ENCODE data around the gene ITGA1.
A peak's percentile ranks its signal among the peaks of the same experiment; 100 is the strongest.
"Not testable (repeated sequence)": the region's sequence is repeated elsewhere in the genome, so short reads cannot be mapped to it uniquely, and the experiment has no call there.

The ITGA1 gene

GRCh38 chr5:52802974-52803336, 15.2 kb downstream of the ITGA1 start:
- DNase-seq = no peak

DNA sequence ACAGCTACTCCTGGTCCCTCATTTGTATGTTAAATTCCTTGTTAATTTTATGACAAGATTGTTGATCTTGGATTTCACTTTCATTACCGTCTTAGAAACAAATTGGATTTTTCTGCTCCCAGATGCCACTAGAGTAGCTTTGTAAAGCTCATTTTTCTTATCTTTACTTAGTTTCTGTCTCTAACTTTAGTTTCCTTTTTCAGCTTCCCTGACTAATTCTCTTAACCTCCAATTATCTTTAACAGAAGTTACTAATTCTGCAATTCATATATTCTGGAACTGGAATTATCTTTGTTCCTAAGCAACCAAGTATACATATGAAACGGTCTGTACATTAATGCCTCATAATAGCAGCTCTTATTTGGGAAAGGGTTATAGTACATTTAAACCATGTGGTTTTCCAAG, 16.7 kb downstream of the ITGA1 start:
- DNase-seq = no peak

GRCh38 chr5:52804981-52805380, 17.3 kb downstream of the ITGA1 start:
- DNase-seq = no peak

DNA sequence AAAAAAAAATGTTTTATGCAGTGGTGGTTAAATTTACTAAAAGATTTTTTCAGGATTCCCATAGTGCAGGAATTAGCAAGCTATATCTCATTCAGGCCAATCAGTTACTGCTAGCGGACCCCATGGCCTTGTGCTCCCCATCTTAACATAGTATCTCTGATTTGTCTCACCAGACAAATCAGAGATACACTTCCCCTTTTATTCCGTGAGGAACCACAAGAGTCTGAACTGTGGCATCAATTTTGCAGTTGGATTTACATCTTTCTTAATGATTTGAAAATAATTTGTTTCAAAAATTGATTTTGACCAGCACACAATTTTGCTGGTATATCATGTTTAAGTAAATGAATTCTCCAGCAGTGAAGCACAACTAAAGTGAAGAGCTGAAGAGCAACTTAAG, 17.9 kb downstream of the ITGA1 start:
- DNase-seq = no peak

GRCh38 chr5:52807037-52807436, 19.3 kb downstream of the ITGA1 start:
- no peak for DNase-seq

DNA sequence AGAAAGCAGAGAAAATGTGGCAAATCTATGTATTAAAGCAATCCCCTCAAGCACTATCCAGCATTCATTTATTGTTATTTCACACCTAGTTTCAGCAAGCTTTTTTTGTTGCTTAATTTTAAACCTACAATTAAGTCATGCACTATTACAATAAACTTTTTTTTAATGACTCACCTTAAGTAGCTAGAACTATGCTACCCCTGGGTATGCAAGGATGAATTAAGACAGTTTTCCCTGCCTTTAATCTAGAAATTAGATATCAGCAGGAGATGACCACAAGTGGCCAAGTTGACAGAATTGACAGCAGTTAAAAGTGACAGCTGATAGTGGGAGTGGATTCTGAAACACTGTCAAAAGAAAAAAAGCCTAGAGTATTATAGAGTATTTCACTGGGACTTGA, 20.0 kb downstream of the ITGA1 start:
- DNase-seq = no peak

GRCh38 chr5:52808316-52808901, 20.7 kb downstream of the ITGA1 start:
- DNase-seq = no peak

DNA sequence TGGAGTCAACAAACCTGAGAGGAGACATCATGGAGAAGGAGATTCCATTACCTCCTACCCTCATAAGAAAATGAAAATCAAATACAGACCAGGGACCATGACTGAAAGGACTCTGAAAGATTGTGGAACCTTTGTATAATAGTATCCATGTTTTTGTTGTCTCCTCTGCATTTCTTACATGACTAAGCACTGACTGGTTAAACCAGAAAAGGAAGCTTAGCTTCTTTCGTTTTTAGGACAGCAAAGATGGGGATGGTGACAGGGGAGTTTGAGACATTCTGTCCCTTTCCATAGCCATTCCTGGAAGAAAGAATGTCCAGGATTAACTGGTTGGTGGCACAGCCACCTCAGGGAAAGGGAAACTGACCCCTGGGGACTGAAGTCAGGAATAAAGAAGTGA, 22.2 kb downstream of the ITGA1 start:
- DNase-seq = peak; percentile 69

- DNase-seq = no peak
Observed at GRCh38 chr5:52810426-52810825, 22.7 kb downstream of the ITGA1 start.

DNA sequence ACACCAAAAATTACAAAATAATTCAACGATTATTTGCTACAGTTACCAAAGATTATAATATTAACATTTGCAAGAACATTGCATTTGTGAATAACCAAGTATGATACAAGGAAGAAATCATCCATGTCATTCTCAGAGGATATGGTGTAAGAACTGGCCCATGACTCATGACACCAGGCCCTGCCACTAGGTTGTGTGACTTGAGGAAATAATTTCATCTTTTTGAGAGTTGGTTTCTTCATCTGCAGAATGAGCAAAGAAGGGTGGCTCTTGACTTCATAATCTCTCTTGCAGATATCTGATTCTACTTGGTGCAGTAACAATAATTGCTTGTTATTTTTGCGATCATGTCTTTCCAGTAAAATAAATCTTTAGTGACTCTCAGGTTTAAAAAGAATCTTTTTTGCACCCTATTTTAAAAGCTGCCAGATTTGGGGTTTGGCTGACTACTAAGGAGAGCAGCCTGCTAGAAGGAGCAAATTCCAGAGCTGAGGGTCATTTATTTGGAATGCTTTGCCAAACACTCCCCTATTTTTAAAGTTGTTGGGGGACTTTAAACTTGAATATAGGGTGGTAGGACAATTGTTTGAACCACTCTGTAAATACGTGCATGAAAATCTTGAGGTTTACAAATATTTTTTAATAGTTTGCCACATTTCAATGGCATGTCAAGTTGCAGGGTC, 23.5 kb downstream of the ITGA1 start:
- peak; percentile 86 for DNase-seq

DNA sequence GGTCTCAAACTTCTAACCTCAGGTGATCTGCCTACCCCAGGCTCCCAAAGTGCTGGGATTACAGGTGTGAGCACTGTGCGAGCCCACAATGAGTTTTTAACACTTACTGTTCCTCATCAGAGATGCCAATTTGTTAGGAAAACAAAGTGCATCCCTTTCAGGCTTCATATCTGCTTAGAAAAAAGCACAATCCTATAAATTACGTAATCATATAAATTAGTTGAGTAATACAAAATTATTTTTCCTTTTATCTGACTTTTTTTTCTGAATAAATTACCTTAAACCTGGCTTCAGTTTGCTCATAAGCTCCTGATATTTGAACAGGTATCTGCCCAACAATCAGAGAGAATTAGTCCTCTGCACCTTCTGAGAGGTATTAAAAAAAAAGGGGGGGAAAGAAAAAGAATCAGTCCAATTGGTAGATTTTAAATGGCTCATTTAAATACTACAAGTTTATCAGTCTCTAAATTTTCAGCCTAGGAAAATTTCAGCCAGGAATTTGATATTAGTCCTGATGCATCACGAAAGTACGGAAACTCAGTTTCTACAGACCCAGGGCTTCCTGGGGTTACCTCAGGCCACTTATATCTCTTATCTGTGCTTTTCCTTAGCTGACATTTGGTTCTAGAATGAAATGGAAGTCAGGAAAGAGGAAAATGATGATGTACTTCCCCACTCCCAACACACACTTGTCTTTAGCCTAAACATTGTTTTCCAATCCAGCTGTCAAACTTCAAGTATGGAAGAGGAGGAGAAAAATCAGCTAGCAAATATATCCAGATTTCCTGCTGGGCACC, 26.8 kb downstream of the ITGA1 start:
- no peak for DNase-seq

DNA sequence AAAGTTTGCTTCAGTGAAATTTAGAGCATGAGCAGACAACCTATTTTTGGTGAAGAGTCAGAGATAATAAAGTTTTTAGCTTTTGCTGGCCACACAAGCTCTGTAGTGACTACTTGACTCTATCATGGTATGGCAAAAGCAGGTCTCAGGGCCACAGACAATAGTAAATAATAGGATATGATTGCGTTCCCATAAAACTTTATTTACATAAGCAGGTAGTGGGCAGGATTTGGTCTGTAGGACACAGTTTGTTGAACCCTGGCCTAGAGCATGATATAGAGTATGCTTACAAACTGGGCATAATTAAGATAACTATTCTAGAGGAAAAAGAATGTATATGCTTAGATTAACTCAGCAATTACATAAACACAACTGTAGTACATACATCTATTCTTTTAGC, 30.1 kb downstream of the ITGA1 start:
- DNase-seq = no peak

- no peak for DNase-seq
Observed at GRCh38 chr5:52818360-52818759, 30.6 kb downstream of the ITGA1 start.

GRCh38 chr5:52818807-52819206, 31.1 kb downstream of the ITGA1 start:
- DNase-seq = not testable (repeated sequence)

DNA sequence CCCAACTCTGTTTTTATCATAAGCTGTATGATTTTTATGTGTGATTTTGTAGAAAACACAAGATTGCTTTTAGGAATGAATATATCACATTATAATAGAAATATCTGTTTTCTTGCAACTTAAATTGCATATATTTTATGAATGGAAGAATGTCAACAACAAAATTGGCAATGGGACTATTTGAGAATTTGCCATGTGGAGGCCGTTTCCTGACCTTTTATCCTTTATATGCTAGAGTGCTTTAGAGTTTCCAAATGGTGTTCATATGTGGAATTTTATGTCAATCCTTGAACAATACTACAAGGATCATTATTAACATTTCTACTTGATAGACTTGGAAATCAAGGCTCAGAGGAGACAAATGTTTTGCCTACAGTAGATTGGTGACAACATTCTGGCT, 34.2 kb downstream of the ITGA1 start:
- DNase-seq = no peak

DNA sequence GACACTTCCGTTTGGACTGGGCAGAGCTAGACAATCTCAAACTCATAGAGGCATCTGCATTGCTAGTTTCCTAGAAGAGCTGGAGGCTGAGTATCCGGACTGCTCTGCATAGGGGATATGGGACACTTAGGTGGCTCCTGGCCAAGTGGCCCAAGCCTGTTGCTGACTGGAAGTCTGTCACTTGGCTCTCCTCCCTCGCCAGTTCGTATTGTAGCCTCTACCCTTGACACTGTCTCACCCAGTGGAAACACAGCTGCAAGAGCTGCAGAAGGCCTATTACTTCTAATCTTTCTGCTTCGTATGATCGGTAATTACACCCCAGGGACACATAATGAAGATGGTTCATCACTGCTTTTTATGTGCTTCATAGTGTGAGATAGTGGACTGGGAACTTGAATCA, 34.7 kb downstream of the ITGA1 start:
- DNase-seq = no peak

DNA sequence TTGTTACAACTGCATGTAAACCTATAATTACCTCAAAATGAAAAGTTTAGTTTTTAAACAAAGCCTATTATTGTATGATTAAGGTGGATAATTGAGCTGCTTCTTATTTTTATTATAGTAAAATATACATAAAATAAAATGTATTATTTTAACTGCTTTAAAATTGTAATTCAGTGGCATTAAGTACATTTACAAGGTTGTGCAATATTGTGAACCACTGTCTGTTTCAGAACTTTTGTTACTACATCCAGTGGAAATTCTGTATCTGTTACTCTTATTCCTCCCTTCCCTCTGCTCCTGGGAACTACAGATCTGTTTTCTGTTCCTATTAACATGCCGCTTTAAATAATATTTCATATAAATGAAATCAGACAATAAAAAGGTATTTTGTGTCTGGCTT, 37.1 kb downstream of the ITGA1 start:
- no peak for DNase-seq

DNA sequence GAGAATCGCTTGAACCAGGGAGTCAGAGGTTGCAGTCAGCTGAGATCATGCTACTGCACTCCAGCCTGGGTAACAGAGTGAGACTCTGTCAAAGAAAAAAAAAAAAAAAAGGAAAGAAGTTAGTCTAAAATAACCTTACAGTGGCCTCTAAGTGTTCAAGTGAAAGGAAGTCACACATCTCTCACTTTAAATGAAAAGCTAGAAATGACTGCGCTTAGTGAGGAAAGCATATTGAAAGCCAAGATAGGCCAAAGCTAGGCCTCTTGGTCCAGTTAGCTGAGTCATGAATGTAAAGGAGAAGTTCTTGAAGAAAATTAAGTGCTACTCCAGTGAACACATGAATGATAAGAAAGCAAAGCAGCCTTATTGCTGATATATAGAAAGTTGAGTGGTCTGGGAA, 38.1 kb downstream of the ITGA1 start:
- DNase-seq = no peak

- DNase-seq = no peak
Observed at GRCh38 chr5:52827815-52828214, 40.1 kb downstream of the ITGA1 start.

- DNase-seq = no peak
Observed at GRCh38 chr5:52829664-52830063, 41.9 kb downstream of the ITGA1 start.

GRCh38 chr5:52830650-52831049, 42.9 kb downstream of the ITGA1 start:
- no peak for DNase-seq

DNA sequence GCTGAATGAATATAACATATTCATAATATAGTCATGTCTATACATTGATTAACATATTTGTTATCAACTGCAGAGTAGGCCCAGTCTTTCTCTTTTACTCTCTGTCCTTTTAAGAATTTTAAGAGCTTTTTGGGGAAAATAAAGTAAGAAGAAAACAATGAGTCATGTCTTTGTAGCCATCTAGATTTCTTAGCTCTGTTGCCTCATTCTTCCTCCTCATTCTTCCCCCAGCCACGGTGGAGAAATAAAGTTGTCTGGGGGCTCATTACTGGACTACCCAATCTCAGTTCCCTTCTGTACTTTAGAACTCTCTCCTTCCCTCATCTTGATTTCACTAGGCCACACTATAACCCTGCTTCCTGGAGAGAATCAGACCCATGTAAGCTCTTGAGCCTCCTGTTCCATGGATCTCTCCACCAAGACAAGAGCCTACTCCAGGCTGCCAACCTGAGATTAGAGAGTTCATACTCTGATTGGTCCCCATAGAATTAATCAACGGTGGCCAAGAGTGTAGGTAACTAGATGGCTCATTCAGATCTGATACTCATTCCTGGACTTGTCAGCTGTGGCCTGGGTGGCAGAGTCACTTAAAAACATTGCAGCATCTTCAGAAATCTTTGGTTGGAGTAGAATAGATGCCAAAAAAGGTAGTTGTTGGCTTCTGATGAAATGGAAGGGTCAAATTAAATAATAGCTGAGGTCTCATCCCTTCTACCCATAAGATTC, 44.2 kb downstream of the ITGA1 start:
- DNase-seq = peak; percentile 18

GRCh38 chr5:52834320-52834719, 46.6 kb downstream of the ITGA1 start:
- no peak for DNase-seq

DNA sequence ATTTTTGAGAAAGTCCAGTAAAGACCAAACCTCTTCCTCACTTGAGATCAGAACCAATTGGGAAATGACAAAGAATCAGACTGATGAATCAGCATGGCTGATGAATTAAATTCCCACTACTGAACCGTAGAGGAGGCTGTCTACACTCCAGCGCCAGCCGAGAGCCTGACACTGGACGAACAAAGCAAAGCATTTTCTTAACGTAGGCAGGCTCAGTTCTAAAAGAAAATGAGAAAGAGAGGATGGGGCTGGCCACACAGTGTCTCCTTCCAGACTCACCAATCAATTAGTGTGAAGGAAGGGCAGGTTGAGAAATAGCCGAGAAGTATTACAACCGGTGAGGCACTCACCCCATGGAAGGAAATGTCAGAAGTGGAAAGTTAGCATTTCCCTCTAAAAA, 49.4 kb downstream of the ITGA1 start:
- DNase-seq = peak; percentile 87

Data from HCEC 1CT (cell line).